Testis (tissue), 2 donors: Measurements from ENCODE around the gene HAUS7.

ENCODE experiments used
- CTCF ChIP-seq, 3 experiments: fragments of 450-650 bp in 2 of 3; fragments of 200-600 bp in 1 of 3; sonication (generic) in 1 of 3; IDR thresholded peaks; one replicate each; pipeline ENCODE4 v1.5.1; 2016 to 2019; ENCODE audit warnings: antibody characterized with exemption in 3 of 3, mild to moderate bottlenecking in 2 of 3, moderate library complexity in 1 of 3
- POLR2A ChIP-seq: fragments of 450-650 bp; IDR thresholded peaks from one replicate; pipeline ENCODE4 v1.6.1; 2017; ENCODE audit warnings: antibody characterized with exemption, mild to moderate bottlenecking, moderate library complexity

DNA sequence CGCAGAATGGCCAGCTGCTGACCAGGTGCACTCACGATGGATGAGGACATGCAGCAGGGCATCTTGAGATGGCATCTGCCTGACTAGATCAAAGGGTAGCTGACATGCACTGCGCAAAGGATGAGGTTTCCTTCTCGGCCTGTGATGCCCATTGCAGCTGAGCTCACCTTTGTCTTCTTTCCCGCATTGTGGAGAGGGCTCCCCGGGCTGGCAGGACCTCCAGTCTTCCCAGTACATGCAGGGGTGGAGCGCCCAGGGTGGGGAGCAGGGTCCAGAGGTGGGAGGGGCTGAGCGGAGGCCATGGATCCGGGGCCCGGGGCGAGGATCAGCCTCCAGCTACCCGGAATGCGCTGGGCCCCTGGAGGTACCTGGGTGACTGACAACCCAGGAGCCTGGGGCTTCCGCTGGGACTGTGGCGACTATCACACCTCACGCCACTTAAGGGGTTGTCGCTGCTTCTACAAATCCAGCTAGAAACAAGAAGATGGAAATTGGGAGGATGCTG, 36.5 kb downstream of the HAUS7 start:
- TF ChIP-seq CTCF (IDR thresholded peaks at IDR 0.05) (no peak), POLR2A (no peak)
